Erythroblast (primary cell): ENCODE data around the gene MESP2.

ENCODE experiments used
- GATA1 ChIP-seq: IDR thresholded peaks from 2 replicates; pipeline ENCODE4 v1.6.1; 2011; ENCODE audit warnings: low read depth, mild to moderate bottlenecking, control low read depth, low read length, moderate library complexity
- POLR2A ChIP-seq: IDR thresholded peaks from 2 replicates; pipeline ENCODE4 v1.6.1; 2011; ENCODE audit warnings: mild to moderate bottlenecking, low read length

- no peak for TF ChIP-seq POLR2A
- TF ChIP-seq GATA1 = no peak
These were observed 27.1 kb downstream of the MESP2 start for GRCh38 chr15:89802986-89803824.
